Temporal lobe (tissue), 1 donor: ENCODE data around the gene MCAT. TPM values are rescaled to one million over a fixed set of nuclear protein-coding genes. Genes with fewer than 3 reads are reported as not detected.

Experiments used
- total RNA-seq: library from RNA; depleted of rRNA; stranded (reverse); fragments of >200 nt; gene quantifications from one replicate; pipeline ENCODE4 v1.2.3, GENCODE V29; 2014

The MCAT gene
- total RNA-seq, 1 donor from 2014 or later = 10.8 TPM

Other genes with a start within 250 kb of the MCAT start
- gene PACSIN2, start 128.2 kb downstream of the MCAT start, total RNA-seq = 21.9 TPM
- gene TTLL1, start 54.0 kb downstream of the MCAT start, total RNA-seq = 44.5 TPM
- gene BIK, start 32.6 kb downstream of the MCAT start, total RNA-seq = not detected
- 29.3 TPM for gene TSPO, start 8.2 kb upstream of the MCAT start, total RNA-seq
- 26.1 TPM for gene TTLL12, start 43.7 kb upstream of the MCAT start, total RNA-seq
- gene SCUBE1, start 200.0 kb upstream of the MCAT start, total RNA-seq = 42.8 TPM